ENCODE measurements around the gene PNLIPRP2. TPM values are rescaled to one million over a fixed set of nuclear protein-coding genes. Genes with fewer than 3 reads are reported as not detected.

The PNLIPRP2 gene
- polyA plus RNA-seq, 3 donors = not detected

GRCh38 chr10:116612107-116612769, 8.5 kb upstream of the PNLIPRP2 start:
- no peak for DNase-seq

- no peak for DNase-seq
Observed at GRCh38 chr10:116613471-116613870, 7.3 kb upstream of the PNLIPRP2 start.

- DNase-seq = no peak
Observed at GRCh38 chr10:116614796-116615195, 6.0 kb upstream of the PNLIPRP2 start.

- DNase-seq = no peak
Observed at GRCh38 chr10:116615199-116615776, 5.5 kb upstream of the PNLIPRP2 start.

GRCh38 chr10:116621476-116621875, 723 bp downstream of the PNLIPRP2 start:
- no peak for DNase-seq

- no peak for DNase-seq
Observed at GRCh38 chr10:116621934-116622655, 1.3 kb downstream of the PNLIPRP2 start.

GRCh38 chr10:116625845-116626244, 5.1 kb downstream of the PNLIPRP2 start:
- DNase-seq = no peak

- no peak for DNase-seq
Observed at GRCh38 chr10:116626815-116627214, 6.1 kb downstream of the PNLIPRP2 start.

- DNase-seq = no peak
Observed at GRCh38 chr10:116627386-116627933, 6.7 kb downstream of the PNLIPRP2 start.

- no peak for DNase-seq
Observed at GRCh38 chr10:116629340-116629739, 8.6 kb downstream of the PNLIPRP2 start.

GRCh38 chr10:116630020-116630419, 9.3 kb downstream of the PNLIPRP2 start:
- DNase-seq = no peak

GRCh38 chr10:116631871-116632295, 11.1 kb downstream of the PNLIPRP2 start:
- no peak for DNase-seq

GRCh38 chr10:116632596-116633215, 12.0 kb downstream of the PNLIPRP2 start:
- no peak for DNase-seq

GRCh38 chr10:116633216-116633600, 12.5 kb downstream of the PNLIPRP2 start:
- no peak for DNase-seq

- DNase-seq = no peak
Observed at GRCh38 chr10:116634126-116634975, 13.6 kb downstream of the PNLIPRP2 start.

GRCh38 chr10:116636385-116636784, 15.6 kb downstream of the PNLIPRP2 start:
- no peak for DNase-seq

- DNase-seq = no peak
Observed at GRCh38 chr10:116636976-116637375, 16.2 kb downstream of the PNLIPRP2 start.

- DNase-seq = no peak
Observed at GRCh38 chr10:116637830-116638229, 17.1 kb downstream of the PNLIPRP2 start.

GRCh38 chr10:116646502-116646901, 25.7 kb downstream of the PNLIPRP2 start:
- no peak for DNase-seq

GRCh38 chr10:116648903-116649302, 28.1 kb downstream of the PNLIPRP2 start:
- DNase-seq = no peak

- no peak for DNase-seq
Observed at GRCh38 chr10:116653885-116654284, 33.1 kb downstream of the PNLIPRP2 start.

Data from renal pelvis (tissue), 4 donors.